ENCODE data around the gene LINC00237. TPM values are rescaled to one million over a fixed set of nuclear protein-coding genes. Genes with fewer than 3 reads are reported as not detected.

Gene LINC00237
- total RNA-seq, 1 experiment from 2014 or later = 0.90 TPM

GRCh38 chr20:21109144-21109543, 3.0 kb upstream of the LINC00237 start:
- H4K5ac ChIP-seq (ENCODE audit: insufficient read length, low read depth, low read length) = no peak overlapping the region
- peaks cover 24 to 26% of the 10 kb centered on the region in 2 experiments for H3K4me1 Mint-ChIP-seq
- no peak overlapping the region for H2BK5ac ChIP-seq (ENCODE audit: insufficient read length, low read length)
- no peak overlapping the region for H3K18ac ChIP-seq (ENCODE audit: insufficient read length, low read depth, low read length)
- no peak overlapping the region for H3K27ac ChIP-seq (ENCODE audit: insufficient read length, low read depth, low read length)
- H3K9me3 Mint-ChIP-seq = peaks cover 0 to 3% of the 10 kb centered on the region in 2 experiments; a peak in 2 of 5 replicates
- H2BK20ac ChIP-seq (ENCODE audit: low read depth, low read length, poor library complexity, severe bottlenecking) = no peak overlapping the region
- H3K9ac ChIP-seq (ENCODE audit: extremely low read depth, insufficient read length, low read length) = no peak overlapping the region
- H2BK120ac ChIP-seq (ENCODE audit: low read depth, low read length, poor library complexity, severe bottlenecking) = no peak overlapping the region
- no peak overlapping the region for H2AK5ac ChIP-seq (ENCODE audit: insufficient read length, low read length)
- H3K9me3 ChIP-seq (ENCODE audit: control insufficient read depth, low read depth, low read length) = no peaks in the 10 kb centered on the region
- H3K4me3 Mint-ChIP-seq = no peak overlapping the region
- H3K79me1 ChIP-seq (ENCODE audit: insufficient read depth, low read depth, low read length, poor library complexity, severe bottlenecking) = no peaks in the 10 kb centered on the region
- no peak overlapping the region for H4K8ac ChIP-seq (replicated peaks; ENCODE audit: insufficient read length, low read depth, low read length)
- no peak for TF ChIP-seq CTCF (conservative IDR thresholded peaks at IDR 0.05)
- peaks cover 24% of the 10 kb centered on the region for H3K27me3 ChIP-seq (ENCODE audit: insufficient read depth, low read length)
- H3K14ac ChIP-seq (ENCODE audit: insufficient read depth, low read length) = no peak overlapping the region
- H3K4ac ChIP-seq (ENCODE audit: low read depth, low read length) = no peak overlapping the region
- no peaks in the 10 kb centered on the region; the same call in 1 of the 2 replicates for H3K4me1 ChIP-seq (ENCODE audit: insufficient read depth, low read length)
- no peak overlapping the region for H2BK15ac ChIP-seq (ENCODE audit: low read depth, low read length)
- H2BK12ac ChIP-seq (ENCODE audit: insufficient read length, low read depth, low read length) = no peak overlapping the region
- no peak overlapping the region for H3T11ph ChIP-seq (ENCODE audit: low read length)
- no peak overlapping the region for H2AFZ ChIP-seq (ENCODE audit: low read length)
- H3K23me2 ChIP-seq (ENCODE audit: insufficient read length, low read depth, low read length, poor library complexity, severe bottlenecking) = peaks cover 17% of the 10 kb centered on the region
- no peaks in the 10 kb centered on the region for H3K36me3 Mint-ChIP-seq (ENCODE audit: insufficient read depth in 1 of 3, low read depth in 3 of 3)
- H3K4me2 ChIP-seq (ENCODE audit: insufficient read depth, insufficient read length, low read length) = no peak overlapping the region
- peaks cover 54% of the 10 kb centered on the region for H3K27me3 Mint-ChIP-seq (ENCODE audit: low read depth)
- H3K27ac Mint-ChIP-seq = no peak overlapping the region
- WGBS (ENCODE audit: extremely low coverage, insufficient read length, low lambda C conversion rate) = no CpG with 5 or more reads among the region's 2 CpGs
- no peak overlapping the region for H3K56ac ChIP-seq (ENCODE audit: insufficient read length, low read depth, low read length)
- no peaks in the 10 kb centered on the region for H4K20me1 ChIP-seq (ENCODE audit: control insufficient read depth, insufficient read depth, insufficient read length)
- no peak overlapping the region for H4K91ac ChIP-seq (ENCODE audit: insufficient read length, low read depth, low read length)
- H3K79me2 ChIP-seq (ENCODE audit: insufficient read depth, low read length) = no peaks in the 10 kb centered on the region
- no peak overlapping the region for H3K23ac ChIP-seq (ENCODE audit: insufficient read length, low read depth, low read length)
- DNase-seq = no peak

Data from H9 (cell line).